Measurements from ENCODE around the gene TM4SF4.

TM4SF4 gene

DNA sequence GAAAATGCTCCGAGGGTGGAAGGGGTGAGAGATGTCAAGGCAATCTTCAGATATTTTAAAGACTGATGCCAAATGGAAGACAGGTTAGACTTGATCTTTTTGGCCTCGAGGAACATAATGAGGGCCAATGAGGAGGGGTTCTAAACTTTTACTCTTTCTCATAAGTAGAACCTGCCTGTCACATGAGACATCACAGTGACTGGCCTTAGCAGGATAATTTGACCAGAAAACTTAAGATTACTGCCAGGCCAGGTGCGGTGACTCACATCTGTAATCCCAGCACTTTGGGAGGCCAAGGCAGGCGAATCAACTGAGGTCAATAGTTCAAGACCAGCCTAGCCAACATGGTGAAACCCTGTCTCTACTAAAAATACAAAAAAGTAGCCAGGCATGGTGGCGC is 12.2 kb downstream of the TM4SF4 start:
- no peak for DNase-seq (ENCODE audit: low spot score)

DNA sequence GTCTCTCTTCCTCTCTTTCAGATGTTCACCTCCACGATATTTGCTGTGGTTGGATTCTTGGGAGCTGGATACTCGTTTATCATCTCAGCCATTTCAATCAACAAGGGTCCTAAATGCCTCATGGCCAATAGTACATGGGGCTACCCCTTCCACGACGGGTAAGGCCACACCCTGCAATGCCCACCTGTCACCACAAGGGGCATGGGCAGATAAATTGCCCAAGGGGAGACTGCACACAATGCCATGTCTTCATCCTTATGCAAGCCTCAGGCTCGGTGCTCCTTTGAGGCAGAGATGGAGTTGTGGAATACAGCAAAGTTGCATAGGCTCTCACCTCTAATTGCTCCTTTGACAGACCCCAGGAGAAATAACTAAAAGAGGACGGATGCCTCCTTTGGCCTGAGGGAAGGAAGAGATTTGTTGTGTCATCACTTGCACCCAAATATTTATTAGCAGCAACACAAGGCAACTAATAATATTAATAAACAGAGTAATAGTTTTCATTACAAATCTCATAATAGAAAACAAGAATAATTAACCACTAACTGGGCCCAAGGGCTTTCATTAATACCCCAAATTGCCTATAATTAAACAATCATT is 13.2 kb downstream of the TM4SF4 start:
- peak; percentile 54 for DNase-seq (ENCODE audit: low spot score)

DNA sequence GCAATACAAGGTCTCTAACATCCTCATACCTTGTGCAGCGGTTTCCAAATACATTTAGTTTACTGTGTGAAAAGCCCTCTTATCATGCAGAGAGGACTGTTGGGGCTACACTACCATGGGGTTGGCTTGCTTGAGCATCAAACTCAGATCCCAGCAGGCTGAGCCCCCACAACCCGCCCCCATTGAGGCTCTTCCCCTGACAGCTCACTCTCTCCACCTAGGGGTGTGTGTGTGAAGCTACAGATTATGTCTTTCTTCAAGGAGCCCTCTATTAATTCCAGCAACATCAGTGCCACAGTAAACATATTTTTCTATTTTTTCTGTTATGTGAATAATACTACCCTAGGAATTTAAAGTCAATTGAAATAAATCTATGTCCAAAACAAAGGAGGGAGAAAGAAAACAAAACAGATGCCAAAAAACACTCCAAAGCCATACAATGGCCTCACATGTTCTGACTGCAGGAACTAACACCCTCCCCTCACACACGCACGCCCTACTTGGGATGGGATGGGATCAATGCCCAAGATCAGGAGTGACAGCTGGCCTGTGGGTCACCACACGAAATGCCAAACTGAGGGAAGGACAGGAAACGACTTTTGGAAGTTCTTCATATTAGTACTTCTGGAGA is 14.7 kb downstream of the TM4SF4 start:
- DNase-seq (ENCODE audit: low spot score), result peak; percentile 67

DNA sequence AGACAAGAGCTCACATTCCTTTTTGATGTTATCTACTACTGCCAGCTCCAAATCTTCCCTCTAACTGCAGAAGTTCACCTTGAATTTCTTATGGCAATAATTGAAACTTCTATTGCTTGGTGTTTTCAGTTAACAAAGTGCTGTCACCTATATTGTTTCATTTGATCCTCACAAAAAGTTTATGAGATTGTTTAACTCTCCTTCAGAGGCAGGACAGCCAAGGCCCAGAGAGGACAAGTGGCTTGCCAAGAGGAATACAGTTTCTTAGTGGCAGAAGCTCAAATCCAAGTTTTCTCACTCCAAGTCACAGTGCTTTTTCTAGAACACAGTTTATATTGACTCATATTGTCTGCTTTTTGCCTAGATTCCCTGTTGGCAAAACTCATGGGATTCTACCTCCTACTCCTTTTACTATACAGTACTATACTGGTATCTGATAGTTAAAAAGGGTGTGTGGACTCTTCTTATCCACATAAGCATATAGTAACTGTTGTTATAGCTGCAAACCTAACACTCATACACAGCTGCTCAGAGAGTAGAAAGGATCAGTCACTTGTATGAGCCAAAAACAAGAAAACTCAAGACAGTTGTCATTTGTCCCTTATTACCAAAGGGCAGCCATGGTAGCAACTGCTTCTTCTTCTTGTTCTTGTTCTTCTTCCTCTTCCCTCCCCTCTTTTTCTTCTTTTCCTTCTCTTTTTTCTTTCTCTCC is 15.9 kb downstream of the TM4SF4 start:
- DNase-seq (ENCODE audit: low spot score), result no peak

DNA sequence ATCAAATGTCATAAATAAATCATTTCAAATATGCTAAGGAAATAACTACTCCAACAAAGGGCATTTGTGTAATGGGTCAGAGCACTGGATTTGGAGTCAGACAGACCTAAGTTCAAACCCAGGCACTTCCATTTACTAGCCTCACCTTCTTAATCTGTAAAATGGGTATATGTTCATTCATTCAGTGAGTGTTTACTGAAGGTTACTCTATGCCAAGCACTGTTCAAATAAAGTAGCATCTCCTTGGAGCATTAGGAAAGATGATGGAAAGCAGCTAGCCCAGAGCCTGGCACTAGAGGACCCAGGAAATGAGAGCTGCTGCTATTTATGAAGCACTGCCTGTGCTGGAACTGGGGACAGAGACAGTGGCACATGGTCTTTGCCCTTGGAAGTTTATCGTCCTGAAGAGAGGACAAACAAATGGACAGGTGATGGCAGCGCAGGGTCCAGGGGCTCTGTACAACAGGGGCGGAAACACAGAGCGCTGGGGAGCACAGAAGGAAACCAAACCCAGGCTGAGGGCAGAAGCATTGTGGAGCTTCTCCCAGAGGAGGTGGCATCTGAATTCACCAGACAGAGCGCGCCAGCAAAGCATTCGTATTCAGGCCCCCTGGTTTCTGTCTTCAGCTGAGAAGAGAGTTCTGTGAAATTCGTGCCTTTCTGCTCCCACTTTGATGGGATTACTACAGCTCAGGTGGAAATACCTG is 19.0 kb downstream of the TM4SF4 start:
- no peak for DNase-seq (ENCODE audit: low spot score)

DNA sequence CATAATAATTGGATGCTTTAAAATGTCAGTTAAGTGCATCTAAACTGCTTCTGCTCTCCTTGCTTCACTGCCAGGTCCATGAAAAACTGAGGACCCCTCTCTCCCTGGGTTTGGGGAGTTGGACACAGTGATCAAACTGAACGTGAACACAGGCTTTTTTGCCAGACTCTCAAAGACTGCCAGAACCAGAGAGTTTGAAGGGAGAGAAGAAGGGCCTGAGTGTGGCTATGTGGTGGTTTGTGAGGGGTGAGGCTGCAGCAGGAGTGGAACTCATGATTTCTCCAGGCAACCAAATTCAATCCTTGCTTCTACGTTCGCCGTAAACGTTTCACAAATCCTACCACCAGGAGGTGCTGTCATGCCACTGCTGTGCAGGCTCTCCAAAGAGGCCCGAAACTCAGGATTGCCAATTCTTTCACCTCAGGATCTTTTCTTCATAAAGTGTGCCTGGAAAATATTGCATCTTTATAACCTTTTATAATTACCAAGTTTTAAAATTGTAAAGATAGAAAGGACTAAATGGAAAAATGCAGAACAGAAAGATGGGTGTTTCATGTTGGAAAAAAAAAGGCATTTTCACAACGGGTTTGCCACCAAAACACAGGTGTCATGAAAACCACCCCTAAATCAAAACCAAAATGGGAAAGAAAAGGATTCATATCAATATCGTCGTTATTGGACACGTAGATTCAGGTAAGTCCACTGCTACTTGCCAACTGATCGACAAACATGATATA is 19.7 kb downstream of the TM4SF4 start:
- DNase-seq (ENCODE audit: low spot score), result peak; percentile 86

DNA sequence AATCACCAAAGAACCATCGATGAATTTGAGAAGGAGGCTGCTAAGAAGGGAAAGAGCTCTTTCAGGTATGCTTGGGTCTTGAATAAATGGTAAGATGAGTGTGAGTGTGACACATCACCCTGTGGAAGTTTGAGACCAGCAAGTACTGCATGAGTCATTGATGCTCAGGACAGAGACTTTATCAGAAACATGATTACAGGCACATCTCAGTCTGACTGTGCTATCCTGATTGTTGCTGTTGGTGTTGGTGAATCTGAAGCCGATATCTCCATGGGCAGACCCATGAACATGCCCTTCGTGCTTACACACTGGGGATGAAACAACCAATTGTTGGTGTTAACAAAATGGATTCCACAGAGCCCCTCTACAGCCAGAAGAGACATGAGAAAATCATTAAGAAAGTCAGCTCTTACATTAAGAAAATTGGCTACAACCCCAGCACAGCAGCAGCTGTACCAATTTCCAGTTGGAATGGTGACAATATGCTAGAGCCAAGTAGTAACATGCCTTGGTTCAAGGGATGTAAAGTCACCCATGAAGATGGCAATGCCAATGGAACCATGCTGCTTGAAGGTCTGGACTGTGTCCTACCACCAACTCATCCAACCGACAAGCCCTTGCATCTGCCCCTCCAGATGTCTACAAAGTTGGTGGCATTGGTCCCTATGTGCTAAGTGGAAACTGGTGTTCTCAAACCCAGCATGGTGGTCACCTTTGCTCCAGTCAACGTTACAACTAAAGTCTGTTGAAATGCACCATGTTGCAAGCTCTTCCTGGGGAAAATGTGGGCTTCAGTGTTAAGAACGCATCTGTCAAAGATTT is 20.5 kb downstream of the TM4SF4 start:
- DNase-seq (ENCODE audit: low spot score), result no peak

DNA sequence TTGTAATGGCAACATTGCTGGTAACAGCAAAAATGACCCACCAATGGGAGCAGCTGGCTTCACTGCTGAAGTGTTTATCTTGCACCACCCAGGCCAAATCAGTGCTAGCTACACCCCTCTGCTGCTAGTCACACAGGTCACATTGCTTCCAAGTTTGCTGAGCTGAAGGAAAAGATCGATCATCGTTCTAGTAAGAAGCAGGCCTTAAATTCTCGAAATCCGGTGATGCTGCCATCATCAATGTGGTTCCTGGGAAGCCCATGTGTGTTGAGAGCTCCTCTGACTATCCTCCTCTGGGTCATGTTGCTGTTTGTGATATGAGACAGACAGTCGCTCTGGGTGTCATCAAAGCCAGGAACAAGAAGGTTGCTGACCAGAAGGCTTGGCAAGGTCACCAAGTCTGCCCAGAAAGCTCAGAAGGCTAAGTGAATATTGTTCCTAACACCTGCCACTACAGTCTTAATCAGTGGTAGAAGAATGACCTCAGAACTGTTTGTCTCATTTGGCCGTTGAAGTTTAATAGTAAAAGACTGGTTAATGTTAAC is 21.2 kb downstream of the TM4SF4 start:
- no peak for DNase-seq (ENCODE audit: low spot score)

DNA sequence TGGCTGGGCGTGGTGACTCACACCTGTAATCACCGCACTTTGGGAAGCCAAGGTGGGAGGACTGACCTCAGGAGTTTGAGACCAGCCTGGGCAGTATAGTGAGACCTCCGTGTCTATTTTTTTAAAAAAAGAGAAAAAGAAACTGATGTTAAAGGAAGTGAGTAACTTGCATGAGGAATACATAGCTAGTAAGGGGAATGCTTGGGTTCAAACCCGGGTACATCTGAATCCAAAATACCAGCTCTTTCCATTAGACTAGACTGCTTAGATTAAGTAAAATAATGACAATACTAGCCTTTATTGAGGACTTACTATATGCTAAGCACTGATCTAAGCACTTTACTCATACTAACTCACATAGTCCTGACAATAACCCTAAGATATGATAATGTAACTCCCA is 22.4 kb downstream of the TM4SF4 start:
- no peak for DNase-seq (ENCODE audit: low spot score)

DNA sequence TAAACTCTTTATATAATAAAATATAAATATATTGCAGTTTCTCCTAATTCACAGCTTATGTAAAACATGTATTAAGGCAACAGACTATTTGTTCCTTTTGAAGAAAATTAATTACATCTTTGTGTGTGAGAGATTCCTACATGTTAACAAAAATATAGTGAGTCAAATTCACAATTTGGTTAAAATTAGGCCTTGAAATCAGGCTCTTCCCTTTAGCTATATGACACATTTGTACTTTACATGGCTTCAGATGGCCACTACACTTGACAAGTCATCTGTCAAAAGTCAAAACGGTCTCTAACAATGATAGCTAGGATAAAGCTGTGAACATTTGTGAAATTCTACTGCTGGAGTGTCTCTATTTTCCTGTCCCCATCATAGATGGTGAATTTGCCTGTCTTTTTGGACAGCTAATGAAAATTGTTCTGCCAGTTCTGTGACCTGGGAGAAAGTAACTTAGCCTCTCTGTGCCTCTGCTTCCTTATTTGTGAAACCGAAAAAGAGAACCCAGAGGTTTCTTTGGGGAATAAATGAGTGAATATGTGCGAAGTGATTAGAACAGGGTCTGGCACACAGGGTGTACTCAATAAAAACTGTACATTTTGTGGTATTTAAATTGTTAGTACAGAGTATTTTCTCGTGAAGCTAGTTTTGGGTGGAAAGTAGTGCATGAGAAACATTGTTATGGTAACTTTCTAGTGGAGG is 23.6 kb downstream of the TM4SF4 start:
- no peak for DNase-seq (ENCODE audit: low spot score)

DNA sequence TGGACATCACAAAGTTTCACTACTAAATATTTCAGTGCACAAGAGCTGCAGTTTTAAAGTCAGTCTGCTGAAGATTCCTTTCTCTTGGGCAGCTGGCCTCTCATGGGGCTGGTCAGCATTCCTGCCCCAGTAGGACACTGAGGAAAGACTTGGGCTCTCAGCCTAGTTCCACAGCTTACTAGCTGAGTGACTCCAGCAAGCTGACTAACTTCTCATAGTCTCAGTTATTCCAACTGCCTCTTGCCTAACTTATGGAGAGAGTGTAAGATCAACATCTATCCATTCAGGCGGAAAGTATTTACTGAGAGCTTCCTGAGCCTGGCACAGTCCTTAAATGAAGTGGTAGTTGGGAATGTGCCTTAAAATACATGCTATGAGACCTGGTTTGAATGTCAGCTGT is 27.0 kb downstream of the TM4SF4 start:
- peak; percentile 24 for DNase-seq (ENCODE audit: low spot score)

DNA sequence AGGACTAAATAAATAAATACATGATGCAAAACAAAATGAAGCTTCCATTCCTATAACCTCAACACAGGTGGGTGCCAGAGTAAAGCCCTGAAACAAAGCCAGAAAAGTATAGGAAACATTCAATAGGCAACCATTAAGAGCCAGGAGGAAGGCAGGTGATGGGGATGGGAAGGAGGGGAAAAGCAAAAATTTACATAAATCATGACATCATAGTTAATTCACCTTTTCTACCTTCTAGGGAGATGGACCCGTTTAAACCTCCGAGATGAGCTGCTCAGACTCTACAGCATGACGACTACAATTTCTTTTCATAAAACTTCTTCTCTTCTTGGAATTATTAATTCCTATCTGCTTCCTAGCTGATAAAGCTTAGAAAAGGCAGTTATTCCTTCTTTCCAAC is 27.9 kb downstream of the TM4SF4 start:
- DNase-seq (ENCODE audit: low spot score), result no peak

DNA sequence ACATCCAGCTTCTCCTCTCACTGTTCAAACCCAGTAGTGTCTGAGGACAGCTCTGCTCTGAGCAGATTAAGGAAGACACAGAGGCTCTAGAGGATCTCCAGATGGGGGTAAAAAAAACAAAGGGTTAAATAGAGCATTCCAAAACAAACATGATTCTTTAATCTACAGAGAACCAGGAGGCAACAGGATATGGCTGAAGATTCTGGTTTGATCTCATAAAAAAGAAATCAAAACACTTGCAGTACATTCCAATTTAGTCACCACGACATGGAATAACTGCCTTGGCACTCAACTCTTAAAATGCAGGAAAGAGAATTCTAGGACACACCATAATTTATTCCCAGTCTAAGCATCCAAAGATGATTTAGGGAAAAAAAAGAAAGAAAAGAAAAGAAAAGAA is 32.0 kb downstream of the TM4SF4 start:
- no peak for DNase-seq (ENCODE audit: low spot score)

DNA sequence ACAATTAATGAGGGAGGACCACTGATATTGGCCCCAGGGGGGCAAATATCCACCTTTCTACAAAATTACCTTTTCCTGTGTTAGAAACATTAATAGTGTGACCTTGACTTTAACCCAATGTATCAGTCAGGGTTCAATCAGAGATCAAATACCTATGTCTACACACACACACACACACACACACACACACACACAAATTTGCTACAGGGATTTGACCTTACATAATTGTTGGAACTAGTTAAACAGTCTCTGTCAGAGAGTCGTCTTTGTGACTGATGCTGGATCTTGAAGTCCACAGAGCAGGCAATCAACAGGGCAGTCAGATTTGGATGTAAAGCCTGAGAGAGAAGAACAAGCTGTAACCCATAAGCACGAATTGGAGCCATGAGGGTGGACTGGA is 32.5 kb downstream of the TM4SF4 start:
- no peak for DNase-seq (ENCODE audit: low spot score)

DNA sequence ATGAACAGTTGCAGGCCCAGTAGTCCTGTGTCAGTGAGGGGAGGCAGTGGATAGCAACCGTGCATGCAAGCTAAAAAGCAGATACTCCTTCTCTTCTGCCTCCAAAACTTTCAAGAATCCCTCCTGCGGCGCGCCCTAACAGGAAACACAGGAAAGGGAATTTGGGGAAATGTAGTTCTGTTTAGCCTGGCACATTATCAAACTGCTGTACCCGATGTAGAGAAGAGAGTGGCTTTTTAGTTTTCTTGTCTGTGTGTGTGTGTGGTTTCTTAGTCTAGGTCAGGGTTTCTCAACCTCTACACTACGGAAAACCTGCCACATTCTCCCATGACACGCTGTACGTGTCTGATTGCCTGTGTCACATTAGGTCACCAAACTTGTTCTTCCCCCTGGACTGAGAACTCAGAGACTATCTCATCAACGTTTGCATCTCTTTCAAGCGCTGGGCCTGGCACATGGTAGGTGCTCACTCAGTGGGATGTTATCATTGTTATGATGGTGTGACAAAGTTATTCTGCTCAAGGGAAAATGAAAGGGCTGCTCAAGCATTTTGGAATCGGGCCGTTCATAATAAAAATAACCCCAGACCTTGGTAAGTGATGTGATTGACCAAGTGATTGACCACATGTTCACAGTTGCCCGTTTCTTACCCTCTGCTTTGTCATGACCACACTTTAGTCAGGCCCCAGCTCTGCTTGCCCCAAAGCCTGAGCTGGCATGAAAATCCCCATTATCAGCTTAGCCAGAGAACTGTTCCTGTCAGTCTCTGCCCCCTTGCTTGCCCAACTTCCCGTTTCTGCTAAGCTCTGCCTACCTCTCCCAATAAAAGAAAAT is 33.2 kb downstream of the TM4SF4 start:
- no peak for DNase-seq (ENCODE audit: low spot score)

DNA sequence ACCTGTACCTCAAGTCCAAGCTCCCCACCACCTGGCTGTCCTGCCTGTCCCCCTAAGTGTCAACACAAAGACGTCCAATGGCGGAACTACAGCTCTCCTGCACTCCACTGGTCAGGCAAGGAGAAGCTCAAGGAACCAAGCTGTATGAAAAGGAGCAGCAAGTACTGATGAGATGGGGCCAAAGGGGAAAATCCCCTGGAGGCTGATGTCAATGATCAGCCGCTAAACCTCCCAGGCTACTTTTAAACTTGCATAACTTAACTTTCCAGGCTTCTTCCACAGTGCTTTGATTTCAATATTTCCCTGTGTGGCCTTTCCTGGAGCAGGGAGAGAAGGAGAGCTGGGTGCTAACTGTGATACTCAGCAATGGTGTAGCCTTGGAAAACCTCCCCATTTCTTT is 35.0 kb downstream of the TM4SF4 start:
- no peak for DNase-seq (ENCODE audit: low spot score)

DNA sequence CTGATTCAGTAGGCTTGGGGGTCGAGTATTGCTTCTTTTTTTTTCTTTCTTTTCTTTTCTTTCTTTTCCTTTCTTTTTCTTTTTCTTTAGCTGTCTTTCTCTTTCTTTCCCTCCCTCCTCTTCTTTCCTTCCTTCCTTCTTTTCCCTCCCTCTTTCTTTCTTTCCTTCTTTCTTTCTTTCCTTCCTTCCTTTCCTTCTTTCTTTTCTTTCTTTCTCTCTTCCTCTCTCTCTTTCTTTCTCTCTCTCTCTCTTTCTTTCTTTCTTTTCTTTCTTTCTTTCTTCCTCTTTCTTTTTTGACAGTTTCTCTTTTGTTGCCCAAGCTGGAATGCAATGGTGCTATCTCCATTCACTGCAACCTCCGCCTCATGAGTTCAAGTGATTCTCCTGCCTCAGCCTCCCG is 36.0 kb downstream of the TM4SF4 start:
- DNase-seq (ENCODE audit: low spot score), result no peak

DNA sequence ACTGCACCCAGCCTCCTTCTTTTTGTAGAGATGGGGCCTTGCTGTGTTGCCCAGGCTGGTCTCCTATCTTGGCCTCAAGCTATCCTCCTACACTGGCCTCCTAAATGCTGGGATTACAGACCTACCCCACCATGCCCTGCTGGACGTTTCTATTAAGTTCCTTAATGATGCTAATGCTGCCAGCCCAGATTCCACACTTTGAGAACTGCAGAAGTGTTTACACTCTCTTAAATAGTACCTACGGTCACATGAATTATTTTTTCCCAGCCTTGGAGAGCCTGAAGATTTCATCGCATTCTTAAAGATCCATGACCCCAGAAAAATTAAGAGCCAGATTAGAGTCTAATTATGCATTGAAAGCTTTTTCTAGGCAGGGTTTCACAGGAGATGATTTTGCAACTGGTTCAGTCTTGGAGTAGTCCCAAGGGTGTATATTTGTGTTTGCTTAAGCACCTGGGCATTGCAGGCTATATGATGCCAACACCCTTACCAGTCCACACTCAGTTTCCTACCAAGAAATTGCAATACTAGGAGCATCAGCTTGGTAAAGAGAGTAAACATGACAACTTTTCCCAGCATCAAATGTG is 36.6 kb downstream of the TM4SF4 start:
- no peak for DNase-seq (ENCODE audit: low spot score)

Data from iPS-NIHi11 (cell line).